Neural progenitor cell (in vitro differentiated cells): ENCODE measurements around the gene METTL21C. TPM values are rescaled to one million over a fixed set of nuclear protein-coding genes. Genes with fewer than 3 reads are reported as not detected.

Experiments used
- DNase-seq: peaks from one replicate; pipeline ENCODE4 v3.0.0-alpha.2; 2016; ENCODE audit warnings: low spot score
- H2AFZ ChIP-seq: fragments of 200-600 bp; sonication (generic); replicated peaks from 2 replicates; pipeline ENCODE4 v1.6.1; 2016; ENCODE audit warnings: antibody characterized with exemption
- H3F3A ChIP-seq: fragments of 200-600 bp; sonication (generic); 2 replicates; pipeline ENCODE4 v1.6.1; 2016; ENCODE audit warnings: antibody characterized with exemption, low read depth
- H3K27ac ChIP-seq: fragments of 200-600 bp; sonication (generic); 2 replicates; pipeline ENCODE4 v1.5.1; 2016; ENCODE audit warnings: mild to moderate bottlenecking
- H3K27me3 ChIP-seq: fragments of 200-600 bp; sonication (generic); 2 replicates; pipeline ENCODE4 v1.6.1; 2016; ENCODE audit warnings: mild to moderate bottlenecking, moderate library complexity
- H3K36me3 ChIP-seq: fragments of 200-600 bp; sonication (generic); 2 replicates; pipeline ENCODE4 v1.5.1; 2016
- H3K4me1 ChIP-seq: fragments of 200-600 bp; sonication (generic); 2 replicates; pipeline ENCODE4 v1.6.1; 2016; ENCODE audit warnings: mixed run types
- H3K4me2 ChIP-seq: fragments of 200-600 bp; sonication (generic); 2 replicates; pipeline ENCODE4 v1.6.1; 2016
- H3K4me3 ChIP-seq: fragments of 200-600 bp; sonication (generic); 2 replicates; pipeline ENCODE4 v1.5.1; 2016
- H3K79me2 ChIP-seq: fragments of 200-600 bp; sonication (generic); 2 replicates; pipeline ENCODE4 v1.6.1; 2016; ENCODE audit warnings: low read depth
- H3K9ac ChIP-seq: fragments of 200-600 bp; sonication (generic); 2 replicates; pipeline ENCODE4 v1.6.1; 2016
- H3K9me3 ChIP-seq: fragments of 200-600 bp; sonication (generic); 2 replicates; pipeline ENCODE4 v1.5.1; 2016; ENCODE audit warnings: low read depth
- H4K20me1 ChIP-seq: fragments of 200-600 bp; sonication (generic); 2 replicates; pipeline ENCODE4 v1.6.1; 2016; ENCODE audit warnings: low read depth
- H3K27ac Mint-ChIP-seq: 3 replicates; pipeline ENCODE4 v1.8.0; 2021; ENCODE audit warnings: mixed read lengths
- H3K27me3 Mint-ChIP-seq: 2 replicates; pipeline ENCODE4 v1.8.0; 2022; ENCODE audit warnings: low read depth, mild to moderate bottlenecking, inconsistent platforms, moderate library complexity, mixed read lengths; ENCODE audit not compliant: insufficient read depth
- H3K36me3 Mint-ChIP-seq: 3 replicates; pipeline ENCODE4 v1.8.0; 2021; ENCODE audit warnings: mixed read lengths
- H3K4me1 Mint-ChIP-seq: 3 replicates; pipeline ENCODE4 v1.8.0; 2021; ENCODE audit warnings: mixed read lengths
- H3K4me3 Mint-ChIP-seq: 3 replicates; pipeline ENCODE4 v1.8.0; 2021; ENCODE audit warnings: mild to moderate bottlenecking, moderate library complexity, mixed read lengths
- H3K9me3 Mint-ChIP-seq: 3 replicates; pipeline ENCODE4 v1.8.0; 2020; ENCODE audit warnings: mixed read lengths
- EZH2 ChIP-seq: fragments of 200-600 bp; sonication (generic); IDR thresholded peaks from 2 replicates; pipeline ENCODE4 v1.6.1; 2017; ENCODE audit warnings: antibody characterized with exemption, mild to moderate bottlenecking, moderate library complexity
- EZH2phosphoT487 ChIP-seq: fragments of 200-600 bp; sonication (generic); IDR thresholded peaks from 2 replicates; pipeline ENCODE4 v1.6.1; 2017; ENCODE audit warnings: antibody characterized with exemption
- total RNA-seq: library from RNA; depleted of rRNA; stranded (reverse); fragments of >200 nt; gene quantifications from 2 replicates; pipeline ENCODE4 v1.2.3, GENCODE V29; 2015; ENCODE audit warnings: low replicate concordance
- TF ChIP-seq, protein P1 (sequence below): fragments of 200-600 bp; sonication (generic); IDR thresholded peaks from 2 replicates; pipeline ENCODE4 v1.5.1; 2017; ENCODE audit warnings: antibody characterized with exemption, mild to moderate bottlenecking

Gene METTL21C
- total RNA-seq, 1 donor from 2014 or later: not detected

DNA sequence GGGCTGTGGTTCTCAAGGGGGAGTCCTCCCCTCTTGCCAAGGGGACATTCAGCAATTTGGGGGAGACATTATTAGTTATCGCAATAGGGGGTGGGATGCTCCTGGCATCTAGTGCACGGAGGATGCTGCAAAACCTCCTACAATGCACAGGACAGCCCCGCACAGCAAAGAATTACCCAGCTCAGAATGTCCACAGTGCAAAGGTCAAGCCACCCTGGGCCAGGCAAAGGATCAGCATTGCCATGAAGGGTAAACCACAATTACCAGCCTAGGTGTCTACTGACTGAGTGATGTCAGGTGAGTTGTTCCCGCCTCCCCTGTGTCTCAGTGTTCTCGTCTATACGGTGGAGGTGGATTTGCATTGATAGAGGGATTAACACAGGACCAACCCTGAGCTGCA lies 2.4 kb upstream of the METTL21C start:
- H3F3A ChIP-seq: peaks cover 8% of the 10 kb centered on the region
- no peaks in the 10 kb centered on the region for H3K36me3 ChIP-seq
- H3K79me2 ChIP-seq: no peaks in the 10 kb centered on the region
- DNase-seq: no peak
- H3K36me3 Mint-ChIP-seq: no peaks in the 10 kb centered on the region
- no peaks in the 10 kb centered on the region for H3K9me3 ChIP-seq
- no peak overlapping the region for H3K4me3 Mint-ChIP-seq
- H2AFZ ChIP-seq: no peak overlapping the region
- no peak for TF ChIP-seq EZH2
- TF ChIP-seq, protein P1, sequence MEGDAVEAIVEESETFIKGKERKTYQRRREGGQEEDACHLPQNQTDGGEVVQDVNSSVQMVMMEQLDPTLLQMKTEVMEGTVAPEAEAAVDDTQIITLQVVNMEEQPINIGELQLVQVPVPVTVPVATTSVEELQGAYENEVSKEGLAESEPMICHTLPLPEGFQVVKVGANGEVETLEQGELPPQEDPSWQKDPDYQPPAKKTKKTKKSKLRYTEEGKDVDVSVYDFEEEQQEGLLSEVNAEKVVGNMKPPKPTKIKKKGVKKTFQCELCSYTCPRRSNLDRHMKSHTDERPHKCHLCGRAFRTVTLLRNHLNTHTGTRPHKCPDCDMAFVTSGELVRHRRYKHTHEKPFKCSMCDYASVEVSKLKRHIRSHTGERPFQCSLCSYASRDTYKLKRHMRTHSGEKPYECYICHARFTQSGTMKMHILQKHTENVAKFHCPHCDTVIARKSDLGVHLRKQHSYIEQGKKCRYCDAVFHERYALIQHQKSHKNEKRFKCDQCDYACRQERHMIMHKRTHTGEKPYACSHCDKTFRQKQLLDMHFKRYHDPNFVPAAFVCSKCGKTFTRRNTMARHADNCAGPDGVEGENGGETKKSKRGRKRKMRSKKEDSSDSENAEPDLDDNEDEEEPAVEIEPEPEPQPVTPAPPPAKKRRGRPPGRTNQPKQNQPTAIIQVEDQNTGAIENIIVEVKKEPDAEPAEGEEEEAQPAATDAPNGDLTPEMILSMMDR: no peak
- no peak for TF ChIP-seq EZH2phosphoT487
- peaks cover 2% of the 10 kb centered on the region for H3K27me3 Mint-ChIP-seq
- H3K27me3 ChIP-seq: no peaks in the 10 kb centered on the region
- H3K9ac ChIP-seq: no peak overlapping the region
- H3K4me3 ChIP-seq: no peak overlapping the region
- peak overlapping the region; percentile 54 for H3K4me2 ChIP-seq
- H4K20me1 ChIP-seq: no peaks in the 10 kb centered on the region
- peaks cover 5% of the 10 kb centered on the region for H3K9me3 Mint-ChIP-seq
- H3K4me1 ChIP-seq: peaks cover 29% of the 10 kb centered on the region
- no peak overlapping the region for H3K27ac ChIP-seq
- H3K4me1 Mint-ChIP-seq: peaks cover 6% of the 10 kb centered on the region
- no peak overlapping the region for H3K27ac Mint-ChIP-seq

DNA sequence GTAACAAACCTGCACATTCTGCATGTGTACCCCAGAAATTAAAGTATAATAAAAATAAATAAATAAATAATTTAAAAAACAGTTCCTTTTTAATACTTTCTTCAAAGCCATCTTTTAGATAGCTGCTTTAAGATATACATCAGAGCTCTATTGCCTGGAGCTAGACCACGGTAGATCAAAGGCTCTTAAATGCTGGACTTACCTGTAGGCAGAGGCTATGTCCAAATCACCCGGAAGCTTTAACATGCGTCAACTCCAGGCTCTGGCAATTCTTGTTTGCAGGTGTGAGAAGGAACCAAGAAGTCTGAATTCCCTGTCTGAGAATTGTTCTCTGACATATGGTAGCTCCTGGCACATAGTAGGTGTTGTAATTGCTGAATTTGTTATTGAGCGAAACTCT lies 1.6 kb upstream of the METTL21C start:
- H3K27me3 ChIP-seq: no peaks in the 10 kb centered on the region
- Mint-ChIP-seq H3K4me3 (no peak overlapping the region), H3K27me3 (peaks cover 2% of the 10 kb centered on the region), H3K36me3 (no peaks in the 10 kb centered on the region), H3K27ac (no peak overlapping the region), H3K4me1 (peaks cover 6% of the 10 kb centered on the region), H3K9me3 (peaks cover 5% of the 10 kb centered on the region)
- H2AFZ ChIP-seq: no peak overlapping the region
- no peak for DNase-seq
- H4K20me1 ChIP-seq: no peaks in the 10 kb centered on the region
- TF ChIP-seq, protein P1: no peak
- no peak for TF ChIP-seq EZH2
- peaks cover 36% of the 10 kb centered on the region for H3K4me1 ChIP-seq
- no peaks in the 10 kb centered on the region for H3K9me3 ChIP-seq
- no peak overlapping the region for H3K27ac ChIP-seq
- no peaks in the 10 kb centered on the region for H3K36me3 ChIP-seq
- peak overlapping the region; percentile 54 for H3K4me2 ChIP-seq
- no peak overlapping the region for H3K9ac ChIP-seq
- H3F3A ChIP-seq: peaks cover 13% of the 10 kb centered on the region
- no peak overlapping the region for H3K4me3 ChIP-seq
- no peaks in the 10 kb centered on the region for H3K79me2 ChIP-seq

DNA sequence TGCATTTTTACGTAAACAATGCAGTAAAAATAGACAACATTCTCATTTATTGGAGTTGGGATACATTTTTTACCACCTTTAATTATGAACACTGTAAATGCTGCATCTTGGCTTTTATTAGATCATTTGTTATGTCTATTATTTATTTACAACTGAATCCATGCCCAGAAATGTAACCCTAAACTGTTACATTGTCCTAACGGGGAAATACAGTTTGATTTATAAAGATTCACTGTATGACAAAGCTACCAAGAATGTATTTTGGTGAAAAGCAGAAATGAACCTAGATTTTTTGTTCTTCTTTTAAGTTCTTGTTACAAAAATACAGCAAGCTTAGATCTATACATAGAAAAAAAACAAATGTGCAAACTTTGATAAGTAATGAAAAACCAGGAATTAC lies 1.1 kb downstream of the METTL21C start:
- Mint-ChIP-seq H3K27ac (no peak overlapping the region), H3K36me3 (no peaks in the 10 kb centered on the region), H3K9me3 (peaks cover 2% of the 10 kb centered on the region), H3K4me3 (no peak overlapping the region), H3K4me1 (peaks cover 6% of the 10 kb centered on the region), H3K27me3 (peaks cover 2% of the 10 kb centered on the region)
- DNase-seq: no peak
- TF ChIP-seq EZH2 (no peak), EZH2phosphoT487 (no peak)
- TF ChIP-seq, protein P1: no peak
- no peak overlapping the region for H2AFZ ChIP-seq
- H3K79me2 ChIP-seq: no peaks in the 10 kb centered on the region
- H3K4me1 ChIP-seq: peaks cover 36% of the 10 kb centered on the region
- H4K20me1 ChIP-seq: no peaks in the 10 kb centered on the region
- H3K27ac ChIP-seq: no peak overlapping the region
- no peak overlapping the region for H3K9ac ChIP-seq
- no peaks in the 10 kb centered on the region for H3K36me3 ChIP-seq
- no peak overlapping the region for H3K4me3 ChIP-seq
- no peaks in the 10 kb centered on the region for H3K9me3 ChIP-seq
- peaks cover 13% of the 10 kb centered on the region for H3F3A ChIP-seq
- no peaks in the 10 kb centered on the region for H3K27me3 ChIP-seq
- peak overlapping the region; percentile 11 for H3K4me2 ChIP-seq
